Ramos (cell line): Measurements from ENCODE around the gene ATF5.

Experiments used
- in situ Hi-C: fragments of 300-500 bp; cut with MboI; formaldehyde crosslinking; loops from one replicate; pipeline ENCODE4 v1.14.3; 2022; ENCODE audit warnings: low sequenced_read_pairs; ENCODE audit not compliant: unreplicated experiment

The ATF5 gene, protein sequence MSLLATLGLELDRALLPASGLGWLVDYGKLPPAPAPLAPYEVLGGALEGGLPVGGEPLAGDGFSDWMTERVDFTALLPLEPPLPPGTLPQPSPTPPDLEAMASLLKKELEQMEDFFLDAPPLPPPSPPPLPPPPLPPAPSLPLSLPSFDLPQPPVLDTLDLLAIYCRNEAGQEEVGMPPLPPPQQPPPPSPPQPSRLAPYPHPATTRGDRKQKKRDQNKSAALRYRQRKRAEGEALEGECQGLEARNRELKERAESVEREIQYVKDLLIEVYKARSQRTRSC

DNA sequence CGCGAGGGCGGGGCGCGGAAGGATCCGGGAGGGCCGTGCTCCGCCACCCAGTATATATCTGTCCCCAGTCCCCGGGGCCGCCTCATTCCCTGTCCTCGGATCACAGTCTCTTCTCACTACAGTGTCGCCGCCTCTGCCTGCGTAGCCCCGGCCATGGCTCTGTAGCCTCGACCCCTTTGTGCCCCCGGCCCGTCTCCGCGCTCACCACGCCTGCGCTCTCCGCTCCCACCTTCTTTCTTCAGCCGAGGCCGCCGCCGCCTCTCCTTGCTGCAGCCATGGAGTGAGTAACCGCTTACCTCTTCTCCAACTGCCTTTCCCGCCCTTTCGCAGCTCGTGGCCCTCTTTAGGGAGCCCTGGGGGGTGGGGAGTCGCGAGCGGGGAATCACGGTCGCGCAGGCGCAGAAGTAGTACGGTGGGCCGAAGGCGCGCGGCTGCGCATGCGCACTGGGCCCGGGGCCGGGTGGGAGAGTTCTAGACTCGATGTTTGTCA is at the start of gene ATF5, which contains the start of gene NUP62:
Gene ATF5, plus strand, starts transcription at position 85 of the 490 bp plus-strand sequence. CDS start 1,646 bp downstream, outside the sequence.
Gene NUP62, minus strand, starts transcription at position 384 of the 490 bp plus-strand sequence. CDS start 19,697 bp downstream, outside the sequence.
- in situ Hi-C loops, result no loop called here

- in situ Hi-C loops, result no loop called here
Measured at GRCh38 chr19:49879243-49879963, 49.6 kb upstream of the ATF5 start.

DNA sequence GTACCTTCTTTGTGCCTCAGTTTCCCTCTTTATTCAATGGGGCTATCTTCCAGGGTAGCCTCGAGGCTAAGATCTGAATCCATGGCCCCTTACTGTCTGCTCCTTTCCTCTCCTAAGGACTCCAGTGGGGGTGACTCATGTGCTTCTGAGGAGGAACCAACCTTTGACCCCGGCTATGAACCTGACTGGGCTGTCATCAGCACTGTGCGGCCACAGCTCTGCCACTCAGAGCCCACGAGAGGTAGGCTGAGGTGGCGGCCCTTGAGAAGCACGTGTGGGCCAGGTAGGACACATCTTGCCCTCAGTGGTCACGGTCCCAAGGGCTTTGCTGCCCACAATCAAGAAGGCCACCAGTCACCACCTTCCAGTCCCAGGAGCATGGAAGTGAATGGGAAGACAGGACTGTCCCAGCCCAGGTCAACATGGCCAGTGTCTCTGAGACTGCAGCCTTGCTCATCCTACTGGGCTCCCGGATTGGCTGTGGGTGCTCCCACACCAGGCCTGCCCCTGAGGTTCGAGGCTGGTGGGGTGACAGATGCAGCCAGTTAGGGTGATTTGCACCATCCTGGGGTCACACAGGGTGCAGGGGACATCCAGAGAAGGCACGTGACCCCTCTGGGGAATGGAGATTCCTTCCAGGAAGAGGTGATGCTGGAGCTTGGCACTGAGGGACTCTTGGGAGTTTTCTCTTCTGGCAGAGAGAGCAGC is 48.7 kb upstream of the ATF5 start:
- in situ Hi-C loops, result no loop called here

DNA sequence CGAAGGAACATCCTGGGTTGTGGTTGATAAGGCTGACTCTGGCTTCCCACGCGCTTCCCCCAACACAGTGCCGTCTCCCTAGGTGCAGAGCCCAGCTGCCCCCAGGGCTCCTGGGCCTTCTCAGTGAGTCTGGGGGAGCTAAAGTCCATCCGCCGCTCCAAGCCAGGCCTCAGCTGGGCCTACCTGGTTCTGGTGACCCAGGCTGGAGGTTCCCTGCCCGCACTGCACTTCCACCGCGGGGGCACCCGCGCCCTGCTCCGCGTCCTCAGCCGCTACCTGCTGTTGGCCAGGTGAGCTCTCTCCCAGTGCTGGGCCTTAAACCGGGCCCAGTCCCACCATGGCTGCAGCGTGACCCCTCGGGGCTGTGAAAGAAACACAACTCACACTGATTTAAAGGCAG is 47.8 kb upstream of the ATF5 start:
- in situ Hi-C loops, result no loop called here

- in situ Hi-C loops, result no loop called here
Measured at GRCh38 chr19:49881672-49882394, 47.2 kb upstream of the ATF5 start.

DNA sequence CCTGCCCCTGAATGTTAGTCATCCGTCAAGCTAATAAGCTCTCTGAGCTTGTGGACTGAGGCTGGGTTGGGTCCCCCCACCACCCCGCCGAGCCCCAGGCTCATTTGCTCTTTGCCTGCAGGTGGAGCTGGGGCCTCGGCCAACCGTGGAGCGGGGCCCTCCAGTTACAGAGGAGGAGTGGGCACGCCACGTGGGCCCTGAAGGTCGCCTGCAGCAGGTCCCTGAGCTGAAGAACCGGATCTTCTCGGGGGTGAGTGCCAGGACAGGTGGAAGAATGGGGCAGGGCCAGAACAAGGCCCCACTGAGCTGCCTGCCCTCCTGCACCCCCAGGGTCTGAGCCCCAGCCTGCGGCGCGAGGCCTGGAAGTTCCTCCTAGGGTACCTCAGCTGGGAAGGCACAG is 46.4 kb upstream of the ATF5 start:
- in situ Hi-C loops, result no loop called here

GRCh38 chr19:49883094-49883493 is 45.9 kb upstream of the ATF5 start:
- in situ Hi-C loops, result no loop called here

DNA sequence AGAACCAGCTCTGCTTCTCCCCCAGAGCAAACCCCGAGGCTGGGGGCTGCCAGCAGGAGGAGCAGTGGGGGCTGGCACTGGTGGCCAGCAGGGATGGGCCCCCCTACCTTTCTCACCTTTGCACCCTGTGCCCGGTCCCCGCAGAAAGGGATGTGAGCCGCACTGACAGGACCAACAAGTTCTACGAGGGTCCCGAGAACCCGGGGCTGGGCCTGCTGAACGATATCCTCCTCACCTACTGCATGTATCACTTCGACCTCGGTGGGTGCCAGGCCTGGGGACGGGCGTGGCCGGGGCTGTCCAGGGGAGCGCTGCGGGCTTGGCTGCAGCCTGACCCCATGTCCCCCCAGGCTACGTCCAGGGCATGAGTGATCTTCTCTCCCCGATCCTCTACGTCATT is 44.9 kb upstream of the ATF5 start:
- in situ Hi-C loops, result no loop called here

- in situ Hi-C loops, result no loop called here
Measured at GRCh38 chr19:49884760-49885159, 44.2 kb upstream of the ATF5 start.

GRCh38 chr19:49887037-49887664 is 41.9 kb upstream of the ATF5 start:
- in situ Hi-C loops, result no loop called here

DNA sequence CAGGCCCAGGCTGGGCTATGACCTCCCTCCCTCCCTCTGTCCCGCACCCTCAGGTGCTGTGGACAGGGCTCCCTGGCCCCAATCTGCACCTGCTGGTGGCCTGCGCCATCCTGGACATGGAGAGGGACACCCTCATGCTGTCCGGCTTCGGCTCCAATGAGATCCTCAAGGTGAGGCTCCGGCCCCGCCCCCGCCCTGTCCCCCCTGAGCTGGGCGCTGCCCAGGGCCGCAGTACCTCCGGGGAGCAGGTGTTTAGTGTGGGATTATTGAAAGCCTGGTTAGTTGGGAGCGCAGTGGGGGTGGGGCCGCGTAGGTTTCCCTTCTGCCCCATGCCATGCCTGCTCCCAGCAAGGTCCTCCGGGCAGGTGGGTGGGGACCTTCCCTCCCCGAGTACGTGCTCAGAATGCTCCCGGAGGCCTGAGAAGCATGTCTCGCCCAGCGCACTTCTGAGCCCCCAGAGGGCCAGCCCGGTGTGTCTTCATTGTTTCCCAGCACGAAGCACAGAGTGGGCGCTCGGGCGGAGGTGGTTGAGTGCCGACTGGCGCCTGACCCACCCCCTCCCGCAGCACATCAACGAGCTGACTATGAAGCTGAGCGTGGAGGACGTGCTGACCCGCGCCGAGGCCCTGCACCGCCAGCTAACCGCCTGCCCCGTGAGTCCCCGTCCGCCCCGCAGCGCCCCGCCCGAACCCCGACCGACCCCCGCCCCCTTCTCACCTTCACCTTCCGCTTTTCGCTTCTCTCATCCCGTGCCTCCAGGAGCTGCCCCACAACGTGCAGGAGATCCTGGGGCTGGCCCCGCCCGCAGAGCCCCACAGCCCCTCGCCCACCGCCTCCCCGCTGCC is 41.1 kb upstream of the ATF5 start:
- in situ Hi-C loops, result no loop called here

- in situ Hi-C loops, result no loop called here
Measured at GRCh38 chr19:49888510-49888824, 40.5 kb upstream of the ATF5 start.

DNA sequence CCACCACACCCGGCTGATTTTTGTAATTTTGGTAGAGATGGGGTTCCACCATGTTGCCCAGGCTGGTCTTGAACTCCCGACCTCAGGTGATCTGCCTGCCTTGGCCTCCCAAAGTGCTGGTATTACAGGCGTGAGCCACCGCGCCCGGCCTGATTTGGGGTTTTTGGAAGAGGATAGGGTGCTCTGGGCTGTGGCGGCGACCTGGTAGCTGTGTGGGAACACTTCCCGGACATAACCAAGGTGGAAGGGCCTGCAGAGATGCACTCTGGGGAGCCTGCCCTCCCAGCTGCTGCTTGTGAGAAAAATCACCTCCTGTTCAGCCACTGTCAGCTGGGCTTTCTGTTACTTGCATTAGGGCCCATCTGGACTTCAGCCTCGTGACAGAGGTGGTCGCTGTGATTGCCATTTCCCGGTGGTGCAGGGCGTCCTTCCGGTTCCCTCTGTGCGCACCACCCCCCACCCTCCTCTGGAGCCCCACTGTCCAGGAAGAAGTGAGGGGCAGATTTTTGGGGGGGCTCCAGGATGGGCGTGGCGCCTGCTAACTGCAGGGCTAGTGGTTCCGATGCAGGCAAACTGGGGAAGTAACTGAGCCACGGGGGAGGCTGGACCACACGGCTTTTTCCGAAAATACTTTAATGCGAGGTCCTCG is 39.8 kb upstream of the ATF5 start:
- in situ Hi-C loops, result no loop called here

- in situ Hi-C loops, result no loop called here
Measured at GRCh38 chr19:49889687-49890348, 39.2 kb upstream of the ATF5 start.

GRCh38 chr19:49890349-49891311 is 38.4 kb upstream of the ATF5 start:
- in situ Hi-C loops, result no loop called here

- in situ Hi-C loops, result no loop called here
Measured at GRCh38 chr19:49891393-49891792, 37.6 kb upstream of the ATF5 start.

DNA sequence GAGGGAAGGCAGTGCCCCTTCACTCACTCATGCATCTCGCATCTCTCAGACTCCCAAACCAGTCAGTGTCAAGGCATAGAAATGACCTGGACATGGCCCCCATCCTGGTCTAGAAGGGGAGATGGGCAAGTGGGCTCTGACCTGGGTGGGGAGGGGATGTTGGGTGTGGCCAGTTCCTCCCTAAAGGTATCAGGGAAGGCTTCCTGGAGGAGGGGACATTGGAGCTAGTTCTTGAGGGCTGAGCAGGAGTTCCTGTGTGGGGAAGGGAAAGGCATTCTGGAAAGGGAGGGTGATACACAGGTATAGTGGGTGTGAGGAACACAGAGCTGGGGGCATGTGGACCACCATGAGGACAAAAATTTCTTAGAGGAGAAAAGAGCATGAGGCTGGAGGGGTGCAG is 36.3 kb upstream of the ATF5 start:
- in situ Hi-C loops, result no loop called here
